GM12864 (cell line): Measurements from ENCODE around the gene SBNO2.
"Not testable (repeated sequence)": the region's sequence is repeated elsewhere in the genome, so short reads cannot be mapped to it uniquely, and the experiment has no call there.

ENCODE experiments used
- DNase-seq: peaks from one replicate; pipeline ENCODE4 v3.0.0-alpha.2; 2011; ENCODE audit warnings: low read depth
- H3K4me3 ChIP-seq: 2 replicates; pipeline ENCODE4 v1.5.1; 2011; ENCODE audit warnings: mild to moderate bottlenecking, low read depth, low read length, control low read depth
- CTCF ChIP-seq: IDR thresholded peaks from 2 replicates; pipeline ENCODE4 v1.5.1; 2011; ENCODE audit warnings: low read depth, mild to moderate bottlenecking, moderate library complexity, low read length, control low read depth, inconsistent platforms; ENCODE audit errors: missing control alignments

SBNO2 gene

DNA sequence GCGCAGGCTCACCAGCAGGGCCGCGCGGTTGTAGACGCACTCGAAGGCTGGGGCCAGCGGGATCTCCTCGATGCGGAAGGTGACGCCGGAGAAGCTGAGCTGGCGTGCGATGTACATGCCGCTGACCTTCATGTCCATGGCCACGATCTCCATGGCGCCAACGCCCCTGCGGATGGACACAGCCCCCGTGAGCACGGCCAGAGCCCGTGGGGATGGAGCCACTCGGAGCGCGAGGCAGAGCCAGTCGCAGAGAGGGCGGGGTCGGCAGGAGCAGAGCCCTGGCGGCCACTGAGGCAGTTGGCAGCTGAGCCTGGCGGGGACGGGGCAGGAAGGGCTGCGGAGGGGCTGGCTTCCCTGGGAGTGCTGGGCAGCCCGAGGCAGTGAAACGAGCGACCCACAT lies 55.1 kb downstream of the SBNO2 start:
- TF ChIP-seq CTCF: no peak
- no peak for DNase-seq

GRCh38 chr19:1117654-1118053 lies 56.4 kb downstream of the SBNO2 start:
- TF ChIP-seq CTCF: no peak
- DNase-seq: no peak
- no peak overlapping the region for H3K4me3 ChIP-seq

More for the DNA sequence above, 55.1 kb downstream of the SBNO2 start:
- H3K4me3 ChIP-seq: no peak overlapping the region

DNA sequence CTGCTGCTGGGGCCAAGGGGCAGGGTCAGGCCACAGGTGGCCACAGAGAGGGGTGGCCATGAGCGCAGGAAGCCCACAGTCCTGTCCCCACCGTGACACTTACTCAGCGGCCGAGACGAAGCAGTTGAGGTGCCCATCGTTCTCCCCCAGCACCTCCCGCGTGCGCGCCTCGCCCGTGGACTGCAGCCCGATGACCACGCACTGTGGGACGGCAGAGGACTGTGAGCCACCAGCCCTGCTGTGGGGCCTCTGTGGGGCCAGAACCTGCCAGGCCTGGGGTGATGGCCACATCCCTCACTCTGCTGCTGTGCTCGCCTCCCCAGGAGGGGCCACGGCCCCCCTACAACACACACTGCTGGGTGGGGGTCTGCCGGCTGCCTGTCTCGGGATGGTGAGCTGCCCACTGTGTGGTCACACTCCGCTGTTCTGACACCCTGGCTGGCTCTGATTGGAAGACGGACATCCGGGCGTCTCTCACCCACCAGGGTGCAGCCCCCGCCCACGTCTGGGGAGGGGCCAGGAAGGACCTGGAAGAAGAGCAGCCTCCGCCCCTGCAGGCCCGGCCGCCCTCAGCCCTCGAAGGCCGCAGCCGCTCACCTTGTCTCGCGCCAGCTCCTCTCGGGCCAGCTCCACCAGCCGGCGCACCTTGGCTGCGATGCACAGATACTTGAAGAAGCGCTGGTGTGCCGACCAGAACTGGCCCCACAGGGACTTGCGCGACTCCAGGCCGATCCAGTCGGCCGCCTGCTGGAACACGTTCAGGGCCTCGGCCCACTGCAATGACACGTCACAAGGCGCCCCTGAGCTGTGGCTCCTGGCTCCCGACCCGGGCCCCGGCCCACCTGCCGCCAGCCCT lies 57.1 kb downstream of the SBNO2 start:
- H3K4me3 ChIP-seq: no peak overlapping the region
- DNase-seq: no peak
- TF ChIP-seq CTCF: no peak

DNA sequence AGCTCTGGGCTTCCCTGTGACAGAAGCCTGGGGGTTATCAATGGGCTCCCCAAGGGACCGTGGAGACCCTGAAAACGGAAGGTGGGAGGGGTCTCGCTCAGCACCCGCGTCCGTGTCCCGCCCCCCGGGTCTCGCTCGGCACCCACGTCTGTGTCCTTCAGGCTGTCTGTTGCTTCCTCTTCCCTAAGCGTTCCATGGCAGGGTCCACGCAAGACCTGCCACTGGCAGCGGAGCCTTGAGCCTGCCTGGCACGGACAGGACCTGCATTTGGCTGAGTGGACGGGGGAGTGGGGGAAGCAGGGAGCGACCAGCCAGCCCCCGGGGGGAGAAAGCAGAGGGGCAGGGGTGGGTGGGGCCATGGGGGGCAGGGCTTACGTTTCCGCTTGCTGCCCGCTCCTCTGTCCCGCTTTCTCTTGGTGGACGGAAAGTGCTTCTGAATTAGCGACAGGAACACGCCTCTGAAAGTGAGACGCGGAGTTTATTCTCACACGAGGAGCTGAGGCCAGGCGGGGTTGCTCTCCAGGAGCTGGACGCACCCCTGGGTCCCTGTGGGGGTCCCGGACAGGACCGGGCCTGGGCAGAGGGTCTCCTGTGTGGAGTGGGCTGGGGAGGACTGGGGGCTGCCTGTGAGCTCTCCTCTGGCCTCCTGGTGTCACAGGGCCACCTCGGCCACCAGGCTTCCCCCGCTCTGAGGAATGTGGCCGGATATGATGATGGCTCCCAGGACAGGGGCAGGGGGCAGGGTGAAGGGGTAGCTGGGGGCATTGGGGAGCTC lies 58.2 kb downstream of the SBNO2 start:
- DNase-seq: no peak
- H3K4me3 ChIP-seq: no peak overlapping the region
- TF ChIP-seq CTCF: no peak

GRCh38 chr19:1114728-1115127 lies 59.3 kb downstream of the SBNO2 start:
- not testable (repeated sequence) for DNase-seq, H3K4me3 ChIP-seq

GRCh38 chr19:1113986-1114483 lies 60.0 kb downstream of the SBNO2 start:
- no peak overlapping the region for H3K4me3 ChIP-seq
- TF ChIP-seq CTCF: no peak
- no peak for DNase-seq
